ENCODE results near the gene CD40LG.

DNA sequence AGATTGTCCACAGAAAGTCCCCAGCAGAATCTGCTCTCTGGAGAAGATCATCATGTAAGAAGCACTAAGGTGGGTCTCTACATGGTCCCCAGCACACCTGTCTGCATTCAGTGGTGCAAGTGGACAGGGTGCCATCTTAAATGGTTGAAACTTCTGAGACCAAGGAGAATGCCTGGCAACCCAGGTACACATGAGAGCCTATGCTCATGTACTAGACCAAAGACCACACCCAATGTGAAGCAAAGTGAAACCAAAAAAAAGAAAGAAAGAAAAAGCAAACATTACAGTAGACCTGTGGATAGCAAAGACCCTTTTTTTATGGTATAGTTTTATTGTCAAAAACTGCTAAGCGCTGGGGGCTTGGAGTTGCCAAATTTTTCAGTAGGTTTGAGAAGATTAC is 15.0 kb downstream of the CD40LG start:
- TF ChIP-seq, protein P1, sequence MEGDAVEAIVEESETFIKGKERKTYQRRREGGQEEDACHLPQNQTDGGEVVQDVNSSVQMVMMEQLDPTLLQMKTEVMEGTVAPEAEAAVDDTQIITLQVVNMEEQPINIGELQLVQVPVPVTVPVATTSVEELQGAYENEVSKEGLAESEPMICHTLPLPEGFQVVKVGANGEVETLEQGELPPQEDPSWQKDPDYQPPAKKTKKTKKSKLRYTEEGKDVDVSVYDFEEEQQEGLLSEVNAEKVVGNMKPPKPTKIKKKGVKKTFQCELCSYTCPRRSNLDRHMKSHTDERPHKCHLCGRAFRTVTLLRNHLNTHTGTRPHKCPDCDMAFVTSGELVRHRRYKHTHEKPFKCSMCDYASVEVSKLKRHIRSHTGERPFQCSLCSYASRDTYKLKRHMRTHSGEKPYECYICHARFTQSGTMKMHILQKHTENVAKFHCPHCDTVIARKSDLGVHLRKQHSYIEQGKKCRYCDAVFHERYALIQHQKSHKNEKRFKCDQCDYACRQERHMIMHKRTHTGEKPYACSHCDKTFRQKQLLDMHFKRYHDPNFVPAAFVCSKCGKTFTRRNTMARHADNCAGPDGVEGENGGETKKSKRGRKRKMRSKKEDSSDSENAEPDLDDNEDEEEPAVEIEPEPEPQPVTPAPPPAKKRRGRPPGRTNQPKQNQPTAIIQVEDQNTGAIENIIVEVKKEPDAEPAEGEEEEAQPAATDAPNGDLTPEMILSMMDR (IDR thresholded peaks at IDR 0.05): no peak
- TF ChIP-seq EZH2phosphoT487 (IDR thresholded peaks at IDR 0.05): no peak
